NAMALWA (cell line): ENCODE results near the gene KDM6A.
"Not testable (repeated sequence)": the region's sequence is repeated elsewhere in the genome, so short reads cannot be mapped to it uniquely, and the experiment has no call there.

Source experiments
- DNase-seq: peaks from one replicate; pipeline ENCODE4 v3.0.0-alpha.2; 2015; ENCODE audit warnings: low spot score

Gene KDM6A

GRCh38 chrX:44889824-44890223 lies 16.8 kb downstream of the KDM6A start:
- DNase-seq, result no peak

DNA sequence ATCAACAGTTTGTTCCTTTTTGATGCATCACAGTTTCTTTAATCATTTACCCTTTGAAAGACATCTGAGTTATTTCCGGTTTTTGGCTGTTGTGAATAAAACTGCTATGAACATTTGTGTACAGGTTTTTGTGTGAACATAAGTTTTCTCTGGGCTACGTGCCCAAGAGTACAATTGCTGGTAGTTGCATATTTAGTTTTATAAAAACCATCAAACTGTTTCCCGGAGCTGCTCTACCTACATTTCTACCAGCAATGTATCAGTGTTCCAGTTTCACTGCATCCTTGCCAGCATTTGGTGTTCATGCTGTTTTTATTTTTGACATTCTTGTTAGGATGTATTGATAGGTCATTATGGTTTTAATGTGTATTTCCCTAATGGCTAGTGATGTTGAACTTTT lies 17.3 kb downstream of the KDM6A start:
- no peak for DNase-seq

DNA sequence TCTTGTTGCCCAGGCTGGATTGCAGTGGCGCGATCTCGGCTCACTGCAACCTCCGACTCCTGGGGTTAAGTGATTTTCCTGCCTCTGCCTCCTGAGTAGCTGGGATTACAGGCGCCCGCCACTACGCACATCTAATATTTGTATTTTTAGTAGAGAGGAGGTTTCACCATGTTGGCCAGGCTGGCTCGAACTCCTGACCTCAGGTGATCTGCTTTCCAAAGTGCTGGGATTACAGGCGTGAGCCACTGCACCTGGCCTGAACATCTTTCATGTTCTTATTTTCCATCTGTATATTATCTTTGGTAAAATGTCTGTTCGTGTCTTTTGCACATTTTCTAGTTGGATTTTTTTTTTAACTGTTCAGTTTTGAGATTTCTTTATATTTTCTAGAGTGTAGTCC lies 17.7 kb downstream of the KDM6A start:
- DNase-seq, result not testable (repeated sequence)

GRCh38 chrX:44891642-44892041 lies 18.7 kb downstream of the KDM6A start:
- no peak for DNase-seq

DNA sequence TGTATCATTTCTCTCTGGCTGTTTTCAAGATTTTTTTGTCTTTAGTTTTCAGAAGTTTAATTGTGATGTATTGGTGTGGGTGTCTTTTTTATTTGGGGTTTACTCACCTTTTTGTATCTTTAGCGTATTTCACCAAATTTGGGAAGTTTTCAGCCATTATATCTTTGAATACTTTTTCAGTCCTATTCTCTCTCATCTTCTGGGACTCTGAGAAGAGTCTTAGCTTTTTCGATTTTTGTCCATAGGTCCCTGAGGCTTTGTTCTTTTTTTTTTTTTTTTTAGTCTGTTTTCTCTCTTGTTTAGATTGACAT lies 23.8 kb downstream of the KDM6A start:
- peak; percentile 0 for DNase-seq

DNA sequence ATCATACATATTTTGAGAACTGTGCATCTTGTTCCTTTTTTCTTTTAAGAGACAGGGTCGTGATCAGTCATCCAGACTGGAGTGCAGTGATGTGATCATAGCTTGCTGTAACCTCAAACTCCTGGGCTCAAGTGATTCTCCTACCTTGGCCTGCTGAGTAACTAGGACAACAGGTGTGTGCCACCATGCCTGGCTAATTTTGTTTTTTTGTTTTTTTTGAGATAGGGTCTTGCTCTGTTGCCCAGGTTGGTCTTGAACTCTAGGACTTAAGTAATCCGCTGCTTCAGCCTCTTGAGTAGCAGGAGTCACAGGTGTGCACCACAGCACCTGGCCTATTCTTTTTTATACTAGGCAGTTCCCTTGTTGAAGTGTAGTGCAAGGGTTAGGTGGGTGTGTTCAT lies 24.6 kb downstream of the KDM6A start:
- DNase-seq, result peak; percentile 42

DNA sequence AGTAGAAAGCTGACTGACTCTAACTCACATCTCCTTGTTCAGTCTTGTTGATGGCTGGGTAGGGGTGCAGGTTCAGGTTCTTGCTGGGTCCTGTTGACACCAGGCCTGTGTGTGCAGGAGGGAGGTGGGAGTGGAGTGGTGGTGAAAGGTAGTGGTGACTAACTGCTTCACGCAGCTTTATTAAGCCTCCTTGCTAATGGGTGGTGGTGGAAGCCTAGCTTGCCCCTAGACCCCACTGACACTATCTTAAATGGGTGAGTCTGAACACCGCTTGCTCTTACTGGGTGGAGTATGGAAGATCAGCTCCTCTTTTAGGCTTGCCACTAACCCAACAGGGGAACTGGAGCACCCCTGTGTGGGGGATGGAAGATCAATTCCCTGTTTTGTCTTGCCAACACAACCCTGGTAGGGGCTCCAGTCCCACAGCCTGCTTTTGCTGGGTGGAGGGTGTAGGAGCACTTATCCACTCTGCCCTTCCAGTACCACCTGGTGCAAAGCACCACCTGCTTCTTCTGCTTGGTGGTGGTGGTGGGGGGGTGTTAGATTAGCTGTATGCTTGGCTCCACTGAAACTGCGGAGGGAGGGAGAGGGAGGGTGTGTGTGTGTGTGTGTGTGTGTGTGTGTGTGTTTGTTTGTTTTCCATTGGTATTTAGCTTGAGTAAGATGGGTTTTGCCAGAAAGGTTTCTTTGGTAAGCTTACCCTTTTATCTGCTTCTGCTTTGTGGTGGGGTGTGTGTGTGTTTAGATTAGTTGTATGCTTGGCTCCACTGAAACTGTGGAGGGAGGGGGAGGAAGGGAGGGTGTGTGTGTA lies 25.6 kb downstream of the KDM6A start:
- peak; percentile 43 for DNase-seq

- no peak for DNase-seq
Observed at GRCh38 chrX:44899946-44900345, 27.0 kb downstream of the KDM6A start.

GRCh38 chrX:44903107-44903506 lies 30.1 kb downstream of the KDM6A start:
- DNase-seq, result peak; percentile 5

DNA sequence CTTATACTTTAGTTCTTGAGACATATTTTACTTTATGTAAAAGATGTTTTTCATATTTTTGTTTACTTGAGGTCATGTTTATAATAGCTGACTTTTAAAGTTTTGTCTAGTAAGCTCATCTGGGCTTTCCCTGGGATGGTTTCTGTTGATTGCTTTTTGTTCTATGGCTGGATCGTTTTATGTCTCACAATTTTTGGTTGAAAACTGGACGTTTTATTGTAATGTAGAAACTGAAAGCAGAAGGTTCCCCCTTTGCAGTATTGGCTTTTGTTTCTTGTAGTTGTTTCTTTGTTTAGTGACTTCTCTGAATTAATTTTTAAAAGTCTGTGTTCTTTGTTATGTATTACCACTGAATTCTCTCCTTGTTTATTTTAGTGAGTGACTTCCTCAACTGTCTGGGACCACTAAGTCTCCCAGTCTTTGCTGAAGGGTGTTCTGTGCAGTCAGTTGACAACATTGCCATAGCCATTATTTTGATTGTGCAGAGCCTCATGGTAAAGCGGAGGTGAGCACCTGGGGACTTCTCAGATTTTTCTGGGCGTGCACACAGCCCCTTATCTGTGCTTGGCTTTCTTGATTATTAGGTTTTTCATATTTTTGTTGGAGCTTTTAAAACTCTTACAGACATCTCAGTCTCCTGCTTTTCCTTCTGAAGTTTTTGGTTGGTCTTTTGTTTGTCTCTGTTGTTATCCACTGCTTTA lies 31.0 kb downstream of the KDM6A start:
- DNase-seq, result peak; percentile 54

DNA sequence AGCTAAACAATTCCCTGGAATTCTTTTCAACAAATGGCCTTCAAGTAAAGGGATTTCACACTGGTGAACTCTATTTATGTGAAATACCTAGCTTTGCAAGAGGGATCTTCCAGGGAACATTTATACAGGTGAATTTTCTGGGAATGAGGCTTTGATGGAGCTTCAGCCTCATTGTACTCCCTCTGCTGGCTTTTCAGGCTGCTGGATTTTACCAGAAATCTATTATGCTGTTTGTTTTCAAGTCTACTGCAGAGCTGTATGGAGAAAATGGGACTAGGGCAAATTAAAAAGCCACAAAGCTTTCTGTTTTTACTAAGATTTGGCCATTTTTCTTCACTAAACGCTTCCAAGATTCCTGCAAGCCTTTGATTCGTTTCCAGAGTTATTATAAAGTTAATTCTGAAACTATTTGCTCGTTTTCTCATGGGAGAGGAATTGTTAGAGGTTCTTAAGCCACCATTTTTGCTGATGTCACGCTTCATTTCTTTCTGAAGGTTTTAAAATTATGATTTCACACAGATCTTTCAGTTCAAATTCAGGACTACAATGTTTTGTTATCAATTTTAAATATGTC lies 31.6 kb downstream of the KDM6A start:
- peak; percentile 0 for DNase-seq

- DNase-seq, result peak; percentile 55
Observed at GRCh38 chrX:44906041-44906440, 33.1 kb downstream of the KDM6A start.

GRCh38 chrX:44906542-44906941 lies 33.6 kb downstream of the KDM6A start:
- no peak for DNase-seq

- DNase-seq, result peak; percentile 14
Observed at GRCh38 chrX:44908153-44908552, 35.2 kb downstream of the KDM6A start.

DNA sequence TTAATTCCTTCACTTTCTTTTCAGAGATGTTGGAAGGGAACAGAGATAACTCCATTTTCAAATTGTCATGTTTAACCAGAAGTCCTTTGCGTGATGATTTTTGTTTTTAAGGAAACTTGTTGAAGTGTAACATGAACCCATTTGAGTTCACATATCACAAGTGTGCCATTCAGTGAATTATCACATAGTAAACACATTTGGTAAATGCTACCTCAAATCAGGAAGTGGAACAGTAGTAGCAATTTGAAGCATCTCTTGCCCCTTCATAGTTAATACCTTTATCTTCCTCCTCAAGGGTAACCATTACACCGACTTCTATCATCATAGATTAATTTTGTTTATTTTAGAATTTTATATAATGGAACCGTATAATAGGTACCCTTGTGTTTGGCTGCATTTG lies 35.8 kb downstream of the KDM6A start:
- DNase-seq, result no peak

GRCh38 chrX:44910508-44910907 lies 37.5 kb downstream of the KDM6A start:
- not testable (repeated sequence) for DNase-seq

DNA sequence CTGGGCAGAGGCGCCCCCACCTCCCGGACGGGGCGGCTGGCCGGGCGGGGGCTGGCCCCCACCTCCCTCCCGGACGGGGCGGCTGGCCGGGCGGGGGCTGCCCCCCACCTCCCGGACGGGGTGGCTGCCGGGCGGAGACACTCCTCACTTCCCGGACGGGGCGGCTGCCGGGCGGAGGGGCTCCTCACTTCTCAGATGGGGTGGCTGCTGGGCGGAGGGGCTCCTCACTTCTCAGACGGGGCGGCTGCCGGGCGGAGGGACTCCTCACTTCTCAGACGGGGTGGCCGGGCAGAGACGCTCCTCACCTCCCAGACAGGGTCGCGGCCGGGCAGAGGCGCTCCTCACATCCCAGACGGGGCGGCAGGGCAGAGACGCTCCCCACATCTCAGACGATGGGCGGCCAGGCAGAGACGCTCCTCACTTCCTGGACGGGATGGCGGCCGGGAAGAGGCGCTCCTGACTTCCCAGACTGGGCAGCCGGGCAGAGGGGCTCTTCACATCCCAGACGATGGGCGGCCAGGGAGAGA lies 38.1 kb downstream of the KDM6A start:
- DNase-seq, result not testable (repeated sequence)

DNA sequence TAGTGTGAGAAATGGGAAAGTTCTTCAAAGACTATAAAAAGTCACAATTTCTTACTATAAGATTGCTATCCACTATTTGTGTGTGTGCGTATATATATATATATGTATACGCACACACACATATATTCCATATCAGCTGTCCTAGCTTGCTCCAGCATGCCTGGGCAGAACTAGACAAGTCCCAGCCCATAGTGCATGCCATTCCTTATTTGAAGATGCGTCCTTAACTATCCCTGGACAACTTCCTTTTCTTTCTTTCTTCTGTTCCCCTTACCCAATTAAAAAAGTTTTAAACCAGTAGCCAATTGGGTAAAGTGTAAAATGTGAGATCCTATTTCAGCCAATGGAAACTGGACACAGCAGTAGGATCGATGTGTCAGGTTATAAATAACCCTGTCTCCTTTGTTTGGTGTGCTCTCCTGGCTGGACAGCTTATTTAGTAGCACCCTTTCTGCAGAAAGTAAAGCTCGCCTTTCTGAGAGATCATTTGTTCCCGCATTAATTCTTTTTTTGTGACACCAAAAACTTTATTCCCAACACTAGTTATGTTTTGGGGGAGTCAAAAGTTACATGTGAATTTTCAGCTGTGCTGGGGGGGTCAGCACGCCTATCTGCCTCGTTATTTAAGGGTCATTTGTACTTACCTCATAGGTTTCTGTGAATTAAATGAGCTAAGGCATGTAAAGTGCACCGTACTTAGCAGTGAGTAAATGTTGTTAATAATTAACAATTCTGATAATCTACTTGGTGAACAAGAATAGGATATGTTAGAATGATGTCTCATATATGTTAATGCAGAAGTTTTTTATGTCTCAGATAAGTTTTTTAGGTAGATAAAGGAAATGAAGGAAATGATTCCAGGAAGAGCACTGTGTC lies 40.9 kb downstream of the KDM6A start:
- no peak for DNase-seq

DNA sequence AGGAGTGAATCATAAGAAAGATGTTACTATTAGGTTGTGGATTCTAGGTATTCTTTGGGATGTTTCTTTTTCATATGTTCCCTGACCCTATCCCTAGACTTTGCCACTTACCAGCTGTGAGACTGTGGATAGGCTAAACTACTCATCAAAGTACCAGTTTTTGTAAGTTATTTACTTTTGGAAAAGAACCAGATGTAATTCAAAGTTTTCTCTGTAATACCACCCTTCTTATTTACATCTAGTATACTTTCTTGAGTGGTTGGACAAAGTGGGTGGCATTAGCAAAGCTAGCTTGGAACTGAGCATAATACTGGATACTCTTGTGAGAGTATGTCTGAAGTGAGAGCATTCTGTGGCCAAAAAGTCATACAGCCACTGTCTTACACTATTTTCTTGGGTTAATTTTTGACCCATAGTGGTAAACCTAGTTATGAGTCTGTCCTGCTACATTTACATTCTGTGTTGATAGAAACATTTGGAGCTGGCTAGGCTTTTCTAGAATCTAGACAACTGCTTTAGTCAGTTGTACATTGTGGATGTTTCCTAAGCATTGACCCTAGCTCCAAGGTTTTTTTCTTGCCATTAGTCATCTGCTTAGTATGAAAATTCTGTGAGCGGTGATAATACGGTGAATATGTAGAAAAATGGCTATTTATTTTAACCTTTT lies 41.7 kb downstream of the KDM6A start:
- DNase-seq, result no peak

DNA sequence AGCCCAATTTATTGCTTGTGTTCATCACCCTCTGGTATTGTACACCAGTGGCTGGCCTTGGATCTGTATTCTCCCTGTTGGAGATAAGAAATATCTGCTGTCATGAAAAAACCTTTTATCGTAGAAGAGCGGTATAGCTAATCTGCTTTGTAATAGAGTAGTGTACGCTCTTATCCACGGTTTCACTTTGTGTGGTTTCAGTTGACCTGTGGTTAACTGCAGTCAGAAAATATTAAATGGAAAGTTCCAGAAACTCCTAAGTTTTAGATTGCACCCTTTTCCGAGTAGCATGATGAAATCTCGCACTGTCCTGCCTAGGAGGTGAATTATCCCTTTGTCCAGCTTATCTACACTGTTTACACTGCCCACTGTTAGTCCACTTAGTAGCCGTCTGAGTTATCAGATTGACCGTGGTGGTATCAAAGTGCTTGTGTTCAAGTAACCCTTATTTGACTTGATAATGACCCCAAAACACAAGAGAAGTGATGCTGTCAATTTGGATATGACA lies 42.4 kb downstream of the KDM6A start:
- DNase-seq, result no peak

GRCh38 chrX:44918722-44919121 lies 45.7 kb downstream of the KDM6A start:
- DNase-seq, result no peak
